CD4-positive, alpha-beta T cell treated with Interleukin-15 for 4 hours (primary cell): ENCODE data around the gene RGS6.

Source experiments
- DNase-seq: peaks from one replicate; pipeline ENCODE4 v3.0.0-alpha.2; 2020; ENCODE audit warnings: low spot score

Gene RGS6

DNA sequence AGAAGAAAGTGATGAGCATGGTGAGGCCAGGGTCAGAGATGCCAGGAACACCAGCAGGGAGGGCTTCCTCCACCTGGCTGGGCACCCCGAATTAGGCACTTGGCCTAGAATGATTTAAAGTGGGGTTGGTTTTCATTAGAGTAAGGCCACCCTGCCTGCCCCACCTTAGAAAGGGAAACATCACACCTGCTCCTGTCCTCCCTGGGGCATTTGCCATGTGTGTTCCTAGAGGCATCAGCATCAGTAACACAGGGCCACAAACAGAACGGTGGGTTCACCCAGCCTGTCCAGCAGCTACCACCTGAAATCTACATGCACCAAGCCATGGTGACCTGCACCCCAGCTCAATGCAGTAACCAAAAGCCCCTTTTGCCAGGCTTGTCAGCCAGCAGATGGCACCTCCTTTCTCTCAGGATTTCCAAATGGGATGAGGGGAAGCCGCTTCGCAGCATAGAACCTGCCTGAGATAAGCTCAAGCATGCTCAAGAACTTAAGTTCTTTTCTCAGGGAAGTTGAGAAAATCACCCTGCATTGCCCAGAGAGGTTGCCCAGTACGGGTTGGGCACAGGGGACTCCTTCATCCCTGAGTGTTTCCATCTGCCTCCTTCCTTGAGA, 622.9 kb downstream of the RGS6 start:
- no peak for DNase-seq

DNA sequence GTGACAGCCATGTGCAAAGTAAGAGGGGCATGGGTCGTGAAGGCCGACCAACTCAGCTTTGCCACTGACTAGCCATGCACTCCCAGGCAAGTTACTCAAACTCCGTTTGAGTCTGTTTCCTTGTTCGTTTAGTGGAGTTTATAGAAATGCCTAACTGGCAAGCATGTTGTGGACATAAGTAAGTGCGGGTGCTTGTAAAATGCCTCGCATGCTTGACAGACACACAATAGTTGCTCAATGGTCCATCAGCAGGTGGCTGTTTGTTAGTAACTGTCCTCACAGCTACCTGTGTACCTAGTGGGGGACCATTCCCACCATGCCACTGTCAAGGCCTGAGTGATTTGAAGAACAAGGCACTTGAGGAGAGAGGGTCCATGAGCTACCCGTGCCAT, 623.4 kb downstream of the RGS6 start:
- no peak for DNase-seq

DNA sequence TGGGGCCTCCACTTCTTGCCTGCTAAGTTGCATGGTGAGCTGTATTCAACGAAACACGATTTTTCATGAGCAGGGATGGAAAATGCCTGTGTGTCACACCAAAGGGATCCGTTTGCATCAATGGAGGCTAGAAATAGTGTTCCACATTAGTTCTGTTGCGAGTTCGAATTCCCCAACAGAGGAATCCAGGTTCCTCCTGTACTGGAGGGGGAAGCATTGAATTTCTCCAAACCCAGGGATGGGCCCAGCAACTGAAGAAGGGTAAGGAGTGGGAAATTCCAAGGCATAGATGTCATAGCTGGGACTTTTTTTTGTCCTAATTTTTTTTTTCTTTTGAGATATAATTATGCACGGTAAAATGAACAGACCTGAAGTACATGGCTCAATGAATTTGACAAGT, 625.4 kb downstream of the RGS6 start:
- DNase-seq: no peak

DNA sequence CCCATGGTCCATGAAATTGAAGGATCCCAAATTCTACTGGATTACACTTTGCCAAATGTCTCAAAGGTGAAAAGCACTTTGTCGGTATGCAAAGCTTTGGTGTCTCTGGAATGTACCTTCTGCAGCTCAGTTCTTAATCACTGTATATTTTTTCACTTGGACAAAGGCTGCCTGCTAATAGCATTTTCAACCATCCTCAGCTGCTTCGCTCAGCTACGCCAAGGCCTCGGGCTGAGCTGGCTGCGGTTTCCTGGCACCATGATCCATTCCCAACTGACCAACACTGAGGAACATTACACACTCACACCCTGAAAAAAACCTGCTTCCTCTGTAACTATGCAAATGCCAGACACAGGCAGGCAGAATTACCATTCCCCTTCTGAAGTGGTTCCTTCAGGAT, 626.5 kb downstream of the RGS6 start:
- DNase-seq: no peak

DNA sequence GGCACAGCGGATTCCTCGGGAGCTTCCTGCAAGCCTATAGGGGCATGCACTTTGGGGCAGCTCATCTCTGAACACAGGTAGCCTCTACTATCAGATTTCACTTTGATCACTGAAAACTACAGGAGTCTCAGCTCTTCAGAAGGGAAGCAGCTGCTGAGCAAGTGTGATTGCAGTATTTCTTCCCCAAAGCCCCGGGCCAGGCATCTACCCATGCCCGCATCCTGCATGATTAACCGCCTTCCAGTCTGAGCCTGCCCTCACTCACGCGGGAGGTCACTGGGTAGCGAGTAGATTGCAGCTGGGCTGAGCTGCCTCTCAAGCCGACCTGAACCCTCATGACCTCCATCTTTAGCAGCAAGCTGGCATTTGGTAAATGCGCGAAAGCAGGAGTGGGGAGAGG, 627.0 kb downstream of the RGS6 start:
- no peak for DNase-seq

DNA sequence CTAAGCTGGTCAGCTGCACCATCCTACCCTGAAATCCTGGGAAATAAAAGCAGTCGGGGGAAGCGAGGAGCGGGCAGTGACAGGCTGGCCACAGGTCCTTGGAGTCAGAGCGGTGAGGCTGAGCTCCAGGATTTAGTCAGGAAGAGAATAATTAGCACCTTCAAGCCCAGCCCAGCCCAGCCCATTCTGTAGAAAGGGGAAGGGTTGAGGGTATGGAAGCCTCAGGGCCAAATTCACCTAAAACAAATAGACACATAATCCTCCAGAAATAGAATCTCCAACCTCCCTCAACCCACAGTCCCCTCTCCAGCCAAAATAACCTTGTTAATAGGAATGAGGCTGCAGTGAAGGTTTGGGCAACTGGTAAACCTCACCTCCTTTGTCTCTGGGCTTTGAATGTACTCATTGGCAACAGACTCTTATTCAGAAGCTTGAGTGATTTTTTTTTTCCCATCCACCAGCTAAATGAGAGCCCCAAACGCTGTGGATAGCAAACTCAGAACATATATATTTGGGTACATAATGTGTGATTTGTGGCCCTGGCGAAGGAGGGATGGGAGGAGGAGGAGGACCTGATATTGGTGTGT, 627.5 kb downstream of the RGS6 start:
- no peak for DNase-seq

DNA sequence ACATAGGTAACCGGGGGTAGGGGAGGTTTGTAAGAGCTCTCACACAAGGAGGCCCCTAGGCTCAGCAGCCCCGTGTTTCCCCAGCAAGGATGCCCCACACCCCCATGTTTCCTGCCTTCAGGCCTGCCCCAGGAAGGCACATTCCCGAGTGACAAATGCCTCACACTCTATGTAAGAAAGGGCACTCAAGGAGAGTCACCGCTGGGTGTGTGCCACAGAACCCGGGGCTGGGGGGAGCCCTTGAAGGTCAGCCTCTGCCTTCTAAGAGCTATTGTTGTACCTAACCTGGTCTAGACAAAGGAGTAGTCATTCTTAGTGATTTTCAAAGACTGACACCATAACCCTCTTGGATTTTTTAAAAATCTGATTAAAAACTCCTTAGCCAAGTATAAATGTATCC, 628.1 kb downstream of the RGS6 start:
- DNase-seq: no peak

DNA sequence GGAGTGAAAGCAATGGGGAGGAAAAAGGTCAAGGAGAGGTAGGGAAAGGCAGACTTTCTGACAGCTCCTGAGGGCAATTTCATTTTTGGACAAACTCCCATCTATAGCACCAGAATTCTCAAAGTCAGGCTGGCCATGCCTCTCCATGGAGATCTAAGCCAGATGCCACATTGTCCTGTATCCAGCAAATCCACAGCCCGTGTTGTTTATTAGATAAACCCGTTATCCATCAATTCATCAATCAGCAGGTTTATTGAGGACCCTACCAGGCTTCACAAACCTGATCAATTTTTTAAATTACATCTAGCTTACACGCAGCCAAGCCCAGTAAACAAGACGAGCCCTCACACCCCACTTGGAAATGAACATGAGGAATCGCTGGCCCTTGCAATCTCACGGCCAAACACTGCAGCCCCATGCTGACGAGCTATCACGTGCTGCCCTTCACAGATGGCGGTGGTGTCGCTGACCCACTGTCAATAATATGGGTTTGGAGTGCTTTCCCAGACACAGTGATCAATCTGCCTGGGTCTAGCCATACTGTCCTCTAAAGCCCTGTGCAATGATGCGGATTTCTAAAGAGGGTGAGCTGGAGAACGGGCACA, 628.8 kb downstream of the RGS6 start:
- DNase-seq: no peak

DNA sequence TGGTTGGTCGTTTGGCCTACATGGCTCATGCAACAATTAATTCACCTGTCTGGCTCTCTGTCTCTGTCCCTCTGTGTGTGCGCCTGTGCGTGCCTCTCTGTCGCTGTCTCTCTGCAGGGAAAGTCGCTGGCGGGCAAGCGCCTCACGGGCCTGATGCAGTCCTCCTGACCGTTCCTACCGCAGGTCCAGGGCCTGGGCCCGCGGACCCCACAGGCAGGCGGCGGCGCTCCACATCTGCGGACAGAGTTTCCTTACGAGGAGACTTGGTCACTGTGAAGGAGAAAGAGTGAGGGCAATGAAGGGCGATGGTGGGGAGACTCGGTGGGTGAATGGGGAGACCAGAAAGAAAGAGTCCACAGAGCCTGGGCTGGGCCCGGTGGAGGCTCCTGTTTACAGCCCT, 630.1 kb downstream of the RGS6 start:
- DNase-seq: no peak

DNA sequence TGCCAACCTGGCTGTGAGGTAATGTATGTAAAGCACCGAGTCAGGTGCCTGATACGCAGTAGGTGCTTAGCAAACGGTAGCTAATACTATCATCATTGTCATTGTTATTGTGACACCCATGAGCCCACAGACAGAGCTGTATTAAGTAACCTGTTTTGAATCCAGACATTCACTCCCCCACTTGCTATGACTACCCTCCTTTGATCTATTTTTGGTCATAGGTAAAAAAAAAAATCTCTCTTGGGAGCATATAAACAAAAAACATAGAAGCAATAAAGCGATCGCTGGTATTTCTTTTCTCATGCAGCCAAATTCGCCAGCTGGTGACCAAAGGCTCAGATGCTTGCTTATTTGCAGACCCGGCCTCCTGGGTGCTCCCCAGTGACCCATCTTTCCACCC, 631.4 kb downstream of the RGS6 start:
- DNase-seq: no peak

DNA sequence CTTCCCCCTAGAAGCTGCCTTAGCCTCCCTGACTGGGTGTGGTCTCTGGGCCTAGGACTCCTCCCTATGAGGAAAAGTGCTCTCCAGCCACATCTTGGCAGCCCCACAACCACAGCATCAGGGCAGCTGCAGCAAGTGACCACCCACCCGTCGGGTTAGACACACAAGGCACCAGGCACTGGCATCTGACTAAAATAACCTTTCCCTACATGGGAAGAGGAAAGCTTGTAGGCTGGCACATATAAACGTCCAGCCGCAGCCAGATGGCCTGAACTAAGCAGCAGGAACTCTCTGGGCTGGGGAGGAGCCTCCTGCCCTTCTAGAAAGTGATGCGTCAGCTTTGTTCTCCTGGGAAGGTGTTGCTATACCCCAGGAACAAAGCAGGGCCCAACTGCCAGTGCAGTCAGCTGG, 632.9 kb downstream of the RGS6 start:
- DNase-seq: no peak

DNA sequence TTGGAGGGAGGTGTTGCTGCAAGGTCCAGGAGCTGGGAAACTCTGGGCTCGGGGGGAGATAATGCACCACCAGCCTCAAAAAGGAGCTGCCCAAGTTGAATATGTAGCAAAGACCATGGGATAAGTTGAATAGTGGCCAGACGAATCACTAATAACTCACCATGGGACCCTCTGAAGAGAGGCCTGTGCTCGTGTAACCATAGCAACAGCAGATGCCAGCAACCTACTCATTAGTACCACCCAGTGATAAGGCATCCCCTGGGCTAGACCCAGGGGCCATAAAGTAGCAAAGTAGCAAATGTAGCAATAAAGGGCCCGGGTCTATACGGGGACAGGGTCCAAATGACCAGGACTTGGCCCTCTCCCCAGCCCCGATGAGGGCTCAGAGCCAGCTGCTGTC, 633.7 kb downstream of the RGS6 start:
- no peak for DNase-seq

DNA sequence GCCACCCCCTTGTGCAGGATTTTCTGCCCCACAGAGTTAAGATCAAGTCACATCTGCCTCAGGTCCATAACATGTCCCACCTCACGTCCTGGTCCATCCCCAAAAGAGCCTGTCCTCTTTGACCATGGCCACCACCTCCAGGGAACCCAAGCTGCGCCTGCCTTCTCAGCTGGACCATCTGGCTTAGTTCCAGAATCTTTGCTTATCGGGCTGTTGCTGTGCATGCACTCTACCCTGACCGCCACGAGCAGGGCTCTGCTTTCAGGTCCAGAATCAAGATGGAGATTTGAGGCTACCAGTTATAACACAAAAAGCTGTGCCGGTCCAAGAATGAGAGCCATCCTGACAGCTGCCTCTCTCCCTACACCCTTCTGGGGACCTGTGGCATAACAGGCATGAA, 635.0 kb downstream of the RGS6 start:
- DNase-seq: no peak

DNA sequence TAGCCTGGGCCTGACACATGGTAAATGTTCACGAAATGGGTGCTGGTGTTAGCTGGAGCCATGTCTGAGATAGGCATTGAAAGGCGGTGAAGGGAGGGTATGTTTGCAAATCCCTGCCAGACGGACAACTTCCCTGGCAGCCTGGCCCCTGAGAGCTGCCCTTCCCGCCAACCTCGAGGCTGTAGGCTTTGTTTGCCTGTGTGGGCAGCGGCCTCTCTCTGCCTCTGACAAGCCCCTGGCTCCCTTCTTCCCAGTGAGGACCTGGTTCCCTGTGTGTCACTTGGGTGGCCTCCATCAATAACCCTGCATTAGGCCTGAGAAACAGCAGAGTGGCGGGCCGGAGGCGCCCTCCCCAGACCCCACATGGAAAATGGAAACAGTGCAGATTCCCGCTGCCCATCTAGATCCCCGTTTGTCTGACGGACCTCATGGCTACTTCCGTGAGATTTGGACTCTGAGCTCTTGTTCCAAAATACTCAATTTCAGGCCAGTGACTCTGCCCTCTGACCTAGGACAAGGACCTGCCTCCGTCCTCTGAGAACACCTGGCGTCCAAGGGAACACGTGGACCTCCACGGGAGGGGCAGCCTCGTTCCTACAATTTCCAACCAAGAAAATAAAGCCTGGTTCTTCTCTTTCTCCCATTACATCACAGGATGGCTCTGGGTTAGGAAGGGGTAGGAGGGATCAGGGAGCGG, 636.2 kb downstream of the RGS6 start:
- DNase-seq: no peak

DNA sequence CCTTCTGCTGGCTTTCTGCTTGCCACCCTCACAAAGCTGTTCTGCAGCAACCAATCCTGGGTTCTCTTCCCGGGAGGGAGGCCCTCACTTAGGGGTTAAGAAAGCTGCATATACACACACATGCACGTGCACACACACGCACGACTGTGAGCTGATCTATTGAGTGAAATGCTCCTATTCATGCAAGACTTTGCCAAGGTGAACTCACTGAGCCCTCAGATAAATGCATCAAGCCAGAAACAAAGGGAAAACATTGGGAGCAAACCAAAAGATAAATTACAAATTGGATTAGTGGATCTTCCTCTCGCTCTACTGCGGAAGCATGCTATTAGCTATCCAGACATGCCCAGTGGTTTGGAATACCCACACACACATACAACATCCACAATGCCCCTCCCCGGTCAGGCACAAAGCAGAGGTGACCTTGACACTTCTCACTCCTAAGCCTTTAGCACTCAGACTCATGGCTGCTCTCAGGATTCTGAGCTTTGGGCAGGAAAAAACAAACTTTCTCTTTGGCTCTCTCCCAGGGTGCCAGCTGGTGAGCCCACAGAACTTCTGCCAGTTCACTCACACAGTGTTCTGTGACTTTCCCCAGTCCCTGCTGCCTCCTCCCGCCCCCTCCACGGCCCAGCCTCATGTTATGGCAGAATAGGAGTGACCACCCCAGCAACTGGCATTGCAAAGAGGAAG, 641.6 kb downstream of the RGS6 start:
- DNase-seq: no peak

DNA sequence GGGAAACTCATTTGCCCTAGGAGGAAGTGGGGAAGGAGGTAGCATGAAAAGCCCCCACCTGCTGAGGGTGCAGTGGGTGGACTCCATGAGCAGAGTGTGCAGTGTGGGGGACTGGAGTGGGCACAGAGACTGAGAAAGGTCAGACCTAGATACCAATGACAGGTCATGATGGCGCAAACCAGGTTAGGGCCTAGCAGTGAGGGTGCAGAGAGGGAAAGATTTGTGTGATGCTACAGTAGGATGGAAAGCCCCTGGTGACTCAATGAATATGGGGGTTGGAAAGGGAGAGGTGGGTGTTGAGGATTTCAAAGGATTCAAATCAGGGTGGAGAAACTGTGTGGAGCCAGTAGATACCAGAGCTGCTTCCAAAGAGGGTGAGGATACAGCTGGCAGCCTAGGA, 642.5 kb downstream of the RGS6 start:
- DNase-seq: no peak

DNA sequence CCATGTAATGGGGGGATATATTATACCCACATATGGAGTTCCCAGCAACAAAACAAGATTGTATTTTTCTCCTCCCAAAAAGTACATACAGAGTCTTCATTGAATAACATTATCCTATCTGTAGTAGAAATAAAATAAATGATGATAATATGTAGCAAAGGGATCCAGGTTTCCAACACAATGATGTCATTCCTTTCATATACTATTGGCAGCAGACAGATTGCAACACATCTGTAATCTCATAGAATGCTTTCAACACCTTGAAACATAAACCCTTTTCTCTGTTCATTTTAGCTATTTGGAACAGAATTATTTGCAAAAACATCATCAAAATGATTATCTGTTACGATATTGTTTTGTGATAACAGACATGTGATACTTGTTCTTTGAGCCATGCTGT, 644.0 kb downstream of the RGS6 start:
- no peak for DNase-seq

DNA sequence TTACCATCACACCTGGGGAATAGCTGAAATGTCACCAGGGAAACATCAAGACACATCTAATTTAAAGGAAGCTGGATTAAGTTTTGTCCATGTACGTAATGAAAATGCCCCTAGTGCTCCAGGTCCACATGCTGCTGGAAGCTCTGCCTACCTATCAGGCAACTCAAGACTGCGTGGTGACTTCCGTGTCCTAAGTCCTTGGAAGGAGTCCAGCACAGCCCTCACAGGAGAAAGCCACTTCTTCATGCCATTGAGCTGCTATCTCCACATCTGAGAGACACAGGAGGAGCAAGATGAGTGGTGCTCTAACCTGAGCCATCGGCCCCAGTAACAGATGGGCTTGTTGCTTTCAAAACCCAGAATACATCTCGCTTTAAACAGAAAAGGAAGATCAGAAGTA, 645.3 kb downstream of the RGS6 start:
- no peak for DNase-seq

DNA sequence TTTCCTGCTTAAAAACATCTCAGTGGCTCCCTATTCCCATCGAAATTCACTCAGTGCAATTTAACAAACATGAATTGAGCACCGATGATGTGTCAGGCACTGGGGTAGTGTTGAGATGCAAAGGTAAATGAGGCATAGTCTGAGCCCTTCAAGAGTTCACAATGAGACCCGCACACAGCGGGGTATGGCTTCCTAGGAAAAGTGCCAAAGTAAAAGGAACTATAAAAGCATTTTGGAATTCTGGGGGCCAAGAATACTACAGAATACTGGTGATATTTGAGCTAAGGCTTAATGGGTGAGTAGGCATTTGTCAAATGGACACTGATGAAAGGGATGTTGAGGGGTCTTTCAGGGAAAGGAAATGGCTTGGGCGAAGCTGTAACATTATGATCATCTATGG, 646.3 kb downstream of the RGS6 start:
- DNase-seq: no peak

DNA sequence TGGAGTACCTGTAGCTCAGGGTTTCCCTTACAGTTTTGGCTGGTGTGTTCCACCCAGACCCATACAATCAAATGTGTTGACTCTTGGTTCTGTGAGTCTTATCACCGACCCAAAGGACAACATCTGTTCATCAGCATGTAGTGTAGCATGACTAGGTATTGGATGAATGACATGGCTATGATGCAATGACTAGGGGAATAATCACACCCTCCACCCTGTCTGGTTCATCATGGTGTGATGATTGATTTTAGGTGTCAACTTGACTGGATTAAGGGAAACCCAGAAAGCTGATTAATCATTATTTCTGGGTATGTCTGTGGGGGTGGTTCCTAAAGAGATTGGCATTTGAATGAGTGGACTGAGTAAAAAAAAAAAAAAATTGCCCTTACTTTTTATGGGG, 650.4 kb downstream of the RGS6 start:
- no peak for DNase-seq

DNA sequence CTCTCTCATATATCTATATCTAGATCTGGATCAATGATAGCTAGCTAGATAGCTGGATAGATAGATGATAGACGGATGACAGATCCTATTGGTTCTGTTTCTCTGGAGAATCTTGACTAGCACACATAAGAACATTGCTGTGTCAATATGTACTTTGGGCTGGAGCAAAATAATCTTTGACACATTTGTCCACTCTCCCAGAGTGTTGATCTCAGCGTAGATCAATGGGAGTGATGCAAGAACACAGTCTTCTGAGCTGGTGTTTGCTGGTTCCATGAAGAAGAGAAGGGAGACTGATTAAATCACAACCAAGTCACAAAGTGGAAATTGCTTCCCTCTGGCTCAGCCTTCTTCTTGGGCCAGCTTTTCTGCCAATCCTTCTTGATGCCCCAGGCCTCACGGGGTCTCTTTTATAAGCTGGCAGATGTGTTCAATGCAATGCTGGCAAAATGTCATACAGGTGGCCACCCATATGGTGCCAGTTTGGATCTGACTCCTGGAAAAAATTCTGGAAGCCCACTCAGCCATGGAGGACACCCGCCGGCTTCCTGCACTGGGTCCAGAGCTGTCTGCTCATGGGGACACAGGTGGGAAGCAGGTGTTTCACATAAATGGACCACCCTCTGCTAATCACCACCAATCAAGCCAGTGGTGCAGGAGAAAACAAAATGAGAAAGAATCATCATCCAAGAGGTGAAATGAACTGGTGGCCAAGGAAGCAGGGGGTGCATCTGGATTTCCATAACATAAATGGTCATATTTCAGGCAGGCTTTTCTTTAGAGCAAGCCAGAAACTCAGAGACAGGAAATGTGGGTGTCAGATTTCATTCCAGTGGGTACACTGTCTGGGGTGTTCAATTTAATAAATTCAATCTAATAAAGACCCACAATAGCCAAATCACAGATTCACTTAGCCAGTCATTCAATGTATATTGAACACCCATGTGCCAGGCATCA, 651.4 kb downstream of the RGS6 start:
- no peak for DNase-seq

DNA sequence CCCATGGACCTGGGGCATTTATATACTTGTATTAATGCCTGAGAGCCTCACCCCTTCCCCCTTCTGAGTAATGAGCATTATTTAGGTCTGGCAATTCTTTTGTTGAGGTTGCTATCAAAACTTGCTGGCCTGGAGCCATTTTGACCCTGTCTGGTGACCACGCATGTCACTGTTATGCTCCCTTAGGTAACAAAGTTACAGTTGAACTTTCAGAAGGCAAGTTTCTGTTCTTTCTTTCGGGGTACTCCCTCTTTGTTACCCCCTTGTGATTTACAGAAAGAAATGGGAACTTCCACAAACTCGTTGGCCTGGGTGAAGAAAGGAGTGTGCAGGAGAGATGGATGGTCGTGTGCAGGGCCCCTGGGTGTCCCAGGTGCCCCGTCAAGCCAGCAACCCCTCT, 656.3 kb downstream of the RGS6 start:
- DNase-seq: no peak
